Erythroblast (primary cell): ENCODE data around the gene ZNF141.
"Not testable (repeated sequence)": the region's sequence is repeated elsewhere in the genome, so short reads cannot be mapped to it uniquely, and the experiment has no call there.

Experiments used
- GATA1 ChIP-seq: IDR thresholded peaks from 2 replicates; pipeline ENCODE4 v1.6.1; 2011; ENCODE audit warnings: low read depth, mild to moderate bottlenecking, control low read depth, low read length, moderate library complexity
- POLR2A ChIP-seq: IDR thresholded peaks from 2 replicates; pipeline ENCODE4 v1.6.1; 2011; ENCODE audit warnings: mild to moderate bottlenecking, low read length

DNA sequence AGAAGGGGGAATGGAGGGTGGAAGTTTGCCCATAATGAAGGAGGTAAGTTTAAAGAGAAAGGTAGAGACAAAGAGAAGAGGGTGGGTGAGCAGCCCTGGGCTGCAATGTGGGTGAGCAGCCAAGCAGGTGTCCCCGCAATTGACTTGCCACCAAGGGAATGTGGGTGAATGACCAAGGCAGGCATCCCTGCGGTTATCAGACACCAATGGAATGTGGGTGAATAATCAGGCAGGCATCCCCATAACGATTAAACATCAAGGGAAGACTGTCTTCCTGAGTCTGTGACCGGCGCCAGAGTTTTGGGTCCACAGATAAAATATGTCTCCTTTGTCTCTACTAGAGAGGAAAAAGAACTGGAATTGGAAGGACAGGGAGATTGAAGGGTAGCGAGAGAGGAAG, 70.7 kb downstream of the ZNF141 start:
- not testable (repeated sequence) for TF ChIP-seq POLR2A, GATA1
